Ascending aorta (tissue), 2 donors: ENCODE data around the gene PCIF1. TPM values are rescaled to one million over a fixed set of nuclear protein-coding genes. Genes with fewer than 3 reads are reported as not detected.

ENCODE experiments used
- DNase-seq, 2 donors: peaks; one replicate each; pipeline ENCODE4 v3.0.0-alpha.2; 2019; ENCODE audit warnings: low spot score in 2 of 2
- H3K27ac ChIP-seq, 2 donors: fragments of 200-600 bp; sonication (generic); one replicate each; pipeline ENCODE4 v1.5.1; 2016 to 2017; ENCODE audit warnings: mild to moderate bottlenecking in 1 of 2
- H3K27me3 ChIP-seq: fragments of 200-600 bp; sonication (generic); one replicate; pipeline ENCODE4 v1.5.1; 2017
- H3K36me3 ChIP-seq, 2 donors: fragments of 200-600 bp; sonication (generic); one replicate each; pipeline ENCODE4 v1.5.1; 2016
- H3K4me1 ChIP-seq, 2 donors: fragments of 200-600 bp; sonication (generic); one replicate each; pipeline ENCODE4 v1.5.1; 2016 to 2017; ENCODE audit warnings: mild to moderate bottlenecking in 1 of 2
- H3K4me3 ChIP-seq, 2 donors: fragments of 200-600 bp; sonication (generic); one replicate each; pipeline ENCODE4 v1.5.1; 2016 to 2017; ENCODE audit warnings: mild to moderate bottlenecking in 1 of 2
- H3K9me3 ChIP-seq, 2 donors: fragments of 200-600 bp; sonication (generic); one replicate each; pipeline ENCODE4 v1.5.1; 2016
- intact Hi-C: fragments of 100-400 bp; cut with DNase I; formaldehyde crosslinking; loops from one replicate; pipeline ENCODE4 v1.15.1; 2023
- total RNA-seq: library from RNA; depleted of rRNA; stranded (reverse); fragments of >200 nt; gene quantifications from one replicate; pipeline ENCODE4 v1.1.0, GENCODE V29; 2016
- TF ChIP-seq, protein P1 (sequence below), 3 experiments: fragments of 200-600 bp in 2 of 3; fragments of 450-650 bp in 1 of 3; sonication (generic) in 2 of 3; IDR thresholded peaks; one replicate each; pipeline ENCODE4 v1.5.1; 2016 to 2019; ENCODE audit warnings: antibody characterized with exemption in 3 of 3, mild to moderate bottlenecking in 1 of 3, moderate library complexity in 1 of 3

Gene PCIF1
- total RNA-seq, 1 donor from 2014 or later: 45.7 TPM

- intact Hi-C loops: loop anchor here (1.0 to 2.0 kb wide), 6 partner anchors 19 to 92 kb away; partner anchors contain the start of genes ACOT8, PCIF1 and ZSWIM3
- Histone ChIP-seq H3K27ac (peak within 1 kb of the TSS; percentile 68 to 71), H3K4me3 (peak within 1 kb of the TSS; percentile 71 to 87), H3K4me1 (peaks cover 8 to 12% of the 10 kb centered on the region in 2 donors), H3K9me3 (no peaks in the 10 kb centered on the region), H3K27me3 (no peaks in the 10 kb centered on the region), H3K36me3 (peaks cover 20 to 40% of the 10 kb centered on the region in 2 donors)
- DNase-seq: peak; percentile 76 to 96
- TF ChIP-seq, protein P1, sequence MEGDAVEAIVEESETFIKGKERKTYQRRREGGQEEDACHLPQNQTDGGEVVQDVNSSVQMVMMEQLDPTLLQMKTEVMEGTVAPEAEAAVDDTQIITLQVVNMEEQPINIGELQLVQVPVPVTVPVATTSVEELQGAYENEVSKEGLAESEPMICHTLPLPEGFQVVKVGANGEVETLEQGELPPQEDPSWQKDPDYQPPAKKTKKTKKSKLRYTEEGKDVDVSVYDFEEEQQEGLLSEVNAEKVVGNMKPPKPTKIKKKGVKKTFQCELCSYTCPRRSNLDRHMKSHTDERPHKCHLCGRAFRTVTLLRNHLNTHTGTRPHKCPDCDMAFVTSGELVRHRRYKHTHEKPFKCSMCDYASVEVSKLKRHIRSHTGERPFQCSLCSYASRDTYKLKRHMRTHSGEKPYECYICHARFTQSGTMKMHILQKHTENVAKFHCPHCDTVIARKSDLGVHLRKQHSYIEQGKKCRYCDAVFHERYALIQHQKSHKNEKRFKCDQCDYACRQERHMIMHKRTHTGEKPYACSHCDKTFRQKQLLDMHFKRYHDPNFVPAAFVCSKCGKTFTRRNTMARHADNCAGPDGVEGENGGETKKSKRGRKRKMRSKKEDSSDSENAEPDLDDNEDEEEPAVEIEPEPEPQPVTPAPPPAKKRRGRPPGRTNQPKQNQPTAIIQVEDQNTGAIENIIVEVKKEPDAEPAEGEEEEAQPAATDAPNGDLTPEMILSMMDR (IDR thresholded peaks at IDR 0.05): no peak
Measured at GRCh38 chr20:45890985-45891983, 43.2 kb upstream of the PCIF1 start, which contains the start of the genes CTSA and NEURL2. TSS of gene CTSA (plus strand) at chr20:45891335. CDS start at chr20:45891569, 234 bp downstream. TSS of gene NEURL2 (minus strand) at chr20:45891208. CDS start at chr20:45890991, 217 bp downstream.

DNA sequence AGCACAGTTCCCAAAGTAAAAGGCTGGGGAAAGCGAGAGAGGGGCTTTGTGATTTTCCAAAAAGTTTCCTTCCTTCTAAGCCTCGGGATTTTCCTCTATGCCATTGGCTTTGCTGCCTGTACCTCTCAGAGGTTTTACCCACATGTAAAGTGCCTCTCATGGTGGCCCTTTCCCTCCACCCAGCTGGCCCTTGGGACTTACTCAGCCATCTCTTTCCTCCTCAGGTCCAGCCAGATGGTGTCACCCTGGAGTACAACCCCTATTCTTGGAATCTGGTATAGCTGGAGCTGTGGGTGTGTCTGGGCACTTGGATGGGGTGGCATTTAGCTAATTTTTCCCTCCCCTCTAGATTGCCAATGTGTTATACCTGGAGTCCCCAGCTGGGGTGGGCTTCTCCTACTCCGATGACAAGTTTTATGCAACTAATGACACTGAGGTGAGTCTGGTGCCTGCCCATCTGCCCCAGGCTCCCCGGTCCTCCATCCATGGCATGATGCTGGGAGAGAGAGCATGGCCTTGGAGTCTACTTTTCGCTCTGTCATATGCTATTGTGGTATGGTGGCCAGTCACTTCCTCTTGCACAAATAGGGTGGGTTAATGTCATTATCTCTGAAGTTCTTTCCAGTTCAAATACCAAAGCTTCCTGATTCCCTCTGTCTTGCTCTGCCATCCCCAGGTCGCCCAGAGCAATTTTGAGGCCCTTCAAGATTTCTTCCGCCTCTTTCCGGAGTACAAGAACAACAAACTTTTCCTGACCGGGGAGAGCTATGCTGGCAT, 42.2 kb upstream of the PCIF1 start:
- H3K27me3 ChIP-seq: no peaks in the 10 kb centered on the region
- peaks cover 8 to 12% of the 10 kb centered on the region in 2 donors for H3K4me1 ChIP-seq
- peaks cover 27 to 40% of the 10 kb centered on the region in 2 donors for H3K36me3 ChIP-seq
- H3K27ac ChIP-seq: peak overlapping the region in 1 of 2 donors; percentile 71
- no peak for DNase-seq
- intact Hi-C loops: no loop called here
- H3K4me3 ChIP-seq: peak overlapping the region; percentile 71 to 87
- H3K9me3 ChIP-seq: no peaks in the 10 kb centered on the region
- TF ChIP-seq, protein P1 (IDR thresholded peaks at IDR 0.05): no peak

DNA sequence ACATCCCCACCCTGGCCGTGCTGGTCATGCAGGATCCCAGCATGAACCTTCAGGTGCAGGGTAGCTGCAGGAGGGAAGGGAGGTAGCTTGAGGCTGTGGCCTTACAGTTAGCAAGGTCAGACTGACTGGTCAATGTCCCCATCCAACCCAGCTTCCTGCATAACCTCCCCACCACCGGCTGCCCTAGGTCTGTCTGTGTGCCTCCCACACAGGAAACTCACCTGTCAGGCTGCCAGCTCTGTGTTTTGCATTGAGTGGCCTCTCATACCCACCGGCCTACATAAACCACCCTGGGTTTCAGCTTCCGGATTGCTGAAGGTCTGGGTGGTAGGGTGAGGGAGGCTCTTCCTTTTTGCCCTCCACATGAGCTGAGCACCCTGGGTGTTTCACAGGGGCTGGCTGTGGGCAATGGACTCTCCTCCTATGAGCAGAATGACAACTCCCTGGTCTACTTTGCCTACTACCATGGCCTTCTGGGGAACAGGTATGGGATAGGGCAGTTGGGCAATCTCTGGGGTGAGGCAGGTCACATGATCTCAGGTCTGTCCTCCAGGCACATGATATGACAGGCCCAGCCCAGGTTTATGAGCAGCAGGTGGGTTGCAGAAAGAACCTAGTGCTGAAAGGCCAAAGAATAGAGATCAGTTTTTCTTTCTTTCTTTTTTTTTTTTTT, 41.5 kb upstream of the PCIF1 start:
- Histone ChIP-seq H3K36me3 (peaks cover 33 to 41% of the 10 kb centered on the region in 2 donors), H3K9me3 (no peaks in the 10 kb centered on the region), H3K27me3 (no peaks in the 10 kb centered on the region), H3K4me1 (peaks cover 8 to 12% of the 10 kb centered on the region in 2 donors), H3K4me3 (no peak overlapping the region), H3K27ac (no peak overlapping the region)
- DNase-seq: no peak
- TF ChIP-seq, protein P1 (IDR thresholded peaks at IDR 0.05): no peak
- intact Hi-C loops: no loop called here

DNA sequence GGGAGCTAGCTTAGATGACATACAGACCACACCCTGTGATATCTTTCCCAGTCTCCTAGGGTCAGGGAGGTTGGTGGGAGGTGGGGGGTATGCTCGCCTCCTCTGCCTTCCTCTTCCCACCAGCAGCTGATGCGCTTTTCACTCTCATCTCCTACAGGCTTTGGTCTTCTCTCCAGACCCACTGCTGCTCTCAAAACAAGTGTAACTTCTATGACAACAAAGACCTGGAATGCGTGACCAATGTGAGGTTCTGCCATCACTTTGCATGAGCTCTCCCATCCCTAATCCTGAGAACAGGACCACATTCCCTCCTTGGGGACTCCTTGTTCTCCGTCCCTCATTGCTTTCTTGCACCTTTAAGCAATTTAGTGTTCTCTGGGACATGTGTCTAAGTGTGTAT, 40.7 kb upstream of the PCIF1 start:
- no peaks in the 10 kb centered on the region for H3K27me3 ChIP-seq
- H3K4me3 ChIP-seq: no peak overlapping the region
- no peaks in the 10 kb centered on the region for H3K9me3 ChIP-seq
- peaks cover 8 to 12% of the 10 kb centered on the region in 2 donors for H3K4me1 ChIP-seq
- intact Hi-C loops: no loop called here
- H3K27ac ChIP-seq: no peak overlapping the region
- TF ChIP-seq, protein P1 (IDR thresholded peaks at IDR 0.05): no peak
- no peak for DNase-seq
- peaks cover 41 to 50% of the 10 kb centered on the region in 2 donors for H3K36me3 ChIP-seq

GRCh38 chr20:45894797-45895196, 39.7 kb upstream of the PCIF1 start:
- peaks cover 49 to 57% of the 10 kb centered on the region in 2 donors for H3K36me3 ChIP-seq
- no peaks in the 10 kb centered on the region for H3K9me3 ChIP-seq
- H3K27ac ChIP-seq: no peak overlapping the region
- intact Hi-C loops: no loop called here
- DNase-seq: no peak
- H3K27me3 ChIP-seq: no peaks in the 10 kb centered on the region
- peaks cover 6 to 8% of the 10 kb centered on the region in 2 donors for H3K4me1 ChIP-seq
- TF ChIP-seq, protein P1 (IDR thresholded peaks at IDR 0.05): no peak
- H3K4me3 ChIP-seq: no peak overlapping the region
